ENCODE data around the gene FARP1. TPM values are rescaled to one million over a fixed set of nuclear protein-coding genes. Genes with fewer than 3 reads are reported as not detected.
A peak's percentile ranks its signal among the peaks of the same experiment; 100 is the strongest.

The FARP1 gene
- polyA plus RNA-seq, 5 donors: 111 to 145 (median 112) TPM

DNA sequence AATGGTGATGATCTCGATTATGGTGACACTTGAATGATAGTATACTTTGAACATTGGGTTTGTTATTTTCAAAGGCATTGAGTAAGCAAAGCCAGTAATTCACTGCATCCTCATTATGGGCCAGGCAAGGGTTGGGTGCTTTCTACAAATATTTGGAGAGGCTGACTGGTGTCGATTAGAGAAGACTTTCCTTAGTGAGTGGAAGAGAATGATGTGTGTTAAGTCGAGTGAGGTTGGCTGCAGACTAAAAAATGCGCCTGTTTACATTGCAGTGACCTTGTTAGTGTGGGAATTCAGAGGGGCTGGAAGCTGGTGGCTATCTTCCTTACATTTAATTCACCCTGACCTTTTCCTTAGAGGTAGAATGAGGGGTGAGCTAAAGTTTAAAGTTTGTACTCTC, 56.6 kb downstream of the FARP1 start:
- DNase-seq: no peak

DNA sequence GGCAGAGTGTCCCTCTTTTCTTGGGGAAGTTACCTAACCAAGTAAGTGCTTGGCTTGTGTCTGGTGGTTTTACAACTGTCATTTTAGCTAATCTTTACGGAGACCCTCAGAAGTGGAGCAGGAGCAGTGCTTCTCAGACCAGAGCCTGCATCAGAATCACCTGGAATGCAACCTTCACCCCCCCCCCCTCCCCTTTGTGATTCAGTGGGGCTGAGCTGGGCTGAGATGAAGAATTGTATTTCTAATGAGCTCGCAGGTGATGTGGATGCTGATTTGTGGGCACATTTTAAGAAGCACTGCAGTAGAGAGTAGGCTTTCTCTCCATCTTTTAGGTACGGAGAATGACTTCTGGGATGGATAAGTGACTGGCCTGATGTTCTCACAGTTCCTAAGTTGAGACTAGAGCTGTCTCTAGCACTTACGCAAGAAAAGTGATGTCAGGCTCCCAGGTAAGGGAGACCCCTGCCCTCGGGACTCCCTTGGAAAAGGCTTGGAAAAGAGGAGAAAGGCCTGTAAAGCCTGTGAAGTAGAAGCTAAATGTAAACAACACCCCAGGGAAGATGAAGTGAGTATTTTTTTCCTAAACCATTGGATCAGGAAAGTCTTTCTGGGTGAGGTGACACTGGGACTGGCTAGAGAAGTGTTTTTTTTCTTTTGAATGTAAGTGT, 57.5 kb downstream of the FARP1 start:
- DNase-seq: no peak

DNA sequence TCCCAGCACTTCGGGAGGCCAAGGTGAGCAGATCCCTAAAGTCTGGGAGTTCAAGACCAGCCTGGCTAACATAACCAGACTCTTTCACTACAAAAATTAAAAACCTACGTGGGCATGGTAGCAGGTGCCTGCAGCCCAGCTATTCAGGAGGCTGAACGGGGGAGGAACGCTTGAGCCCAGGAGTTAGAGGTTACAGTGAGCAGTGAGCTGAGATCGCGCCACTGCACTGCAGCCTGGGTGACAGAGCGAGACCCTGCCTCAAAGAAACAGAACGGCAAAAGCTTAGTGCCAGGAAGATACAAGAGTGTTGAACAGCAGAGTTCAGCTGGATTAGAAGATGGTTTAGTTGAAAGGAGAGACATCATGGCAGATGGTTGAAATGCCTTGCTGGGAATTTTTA, 58.3 kb downstream of the FARP1 start:
- no peak for DNase-seq

DNA sequence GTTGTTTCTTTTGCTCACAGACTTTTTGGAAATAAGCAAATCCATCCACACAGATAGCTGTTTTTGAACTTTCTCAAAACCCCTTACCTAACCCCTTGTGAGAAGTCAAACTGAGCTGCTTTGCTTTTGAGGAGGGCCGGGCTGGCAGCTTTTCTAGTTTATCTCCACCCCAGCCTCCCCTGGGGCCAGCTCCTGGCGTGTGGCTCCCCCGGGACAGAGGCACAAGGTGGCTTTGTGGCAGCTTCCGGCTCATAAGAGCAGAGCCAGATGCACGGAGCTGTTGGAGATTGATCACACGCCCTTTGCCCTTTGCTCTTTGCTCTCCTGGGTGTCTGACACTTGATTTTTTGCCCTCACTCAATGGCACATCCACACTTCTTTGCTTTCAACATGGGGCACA, 59.1 kb downstream of the FARP1 start:
- DNase-seq: no peak

DNA sequence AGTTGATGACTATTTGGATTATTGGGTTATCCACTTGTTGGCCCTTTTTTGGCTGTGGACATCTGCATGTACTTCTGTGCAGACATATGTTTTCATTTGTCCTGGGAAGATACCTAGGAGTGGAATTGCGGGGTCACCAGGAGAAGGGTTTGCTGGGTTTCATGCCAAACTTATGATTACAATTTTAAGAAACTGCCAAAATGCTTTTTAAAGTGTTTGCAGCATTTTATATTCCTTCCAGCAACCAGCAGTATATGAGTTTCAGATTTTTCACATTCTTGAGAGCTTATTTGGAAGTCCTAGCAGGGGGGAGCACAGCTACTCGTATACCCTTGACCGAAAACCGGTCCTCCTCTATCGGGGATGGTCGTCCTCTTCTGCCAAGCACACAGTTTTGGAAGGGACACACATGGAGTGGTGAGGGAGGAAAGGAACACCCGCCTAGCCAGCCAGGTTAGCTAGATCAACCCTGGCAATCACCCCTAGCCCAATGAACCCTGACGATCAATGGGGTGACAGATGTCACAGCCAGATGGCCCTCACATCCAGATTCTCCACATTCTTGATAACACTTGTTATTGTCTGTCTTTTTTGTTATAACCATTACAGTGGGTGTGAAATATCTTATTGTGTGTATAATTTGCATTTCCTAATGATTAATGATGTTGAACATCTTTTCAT, 60.9 kb downstream of the FARP1 start:
- no peak for DNase-seq

DNA sequence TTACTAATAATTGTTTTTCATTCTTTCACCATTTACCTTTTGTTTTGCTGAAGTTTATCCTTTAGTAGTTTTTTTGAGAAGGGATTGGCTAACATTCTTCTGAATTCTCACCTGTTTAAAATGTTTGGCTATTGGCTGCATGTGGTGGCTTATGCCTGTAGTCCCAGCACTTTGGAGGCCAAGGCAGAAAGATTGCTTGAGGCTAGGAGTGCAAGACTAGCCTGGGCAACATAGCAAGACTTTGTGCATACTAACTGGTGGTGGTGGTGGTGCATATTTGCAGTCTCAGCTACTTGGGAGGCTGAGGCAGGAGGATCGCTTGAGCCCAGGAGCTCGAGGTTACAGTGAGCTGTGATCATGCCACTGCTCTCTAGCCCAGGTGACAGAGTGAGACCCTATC, 61.7 kb downstream of the FARP1 start:
- no peak for DNase-seq

- DNase-seq: no peak
Observed at GRCh38 chr13:98206946-98207345, 64.1 kb downstream of the FARP1 start.

DNA sequence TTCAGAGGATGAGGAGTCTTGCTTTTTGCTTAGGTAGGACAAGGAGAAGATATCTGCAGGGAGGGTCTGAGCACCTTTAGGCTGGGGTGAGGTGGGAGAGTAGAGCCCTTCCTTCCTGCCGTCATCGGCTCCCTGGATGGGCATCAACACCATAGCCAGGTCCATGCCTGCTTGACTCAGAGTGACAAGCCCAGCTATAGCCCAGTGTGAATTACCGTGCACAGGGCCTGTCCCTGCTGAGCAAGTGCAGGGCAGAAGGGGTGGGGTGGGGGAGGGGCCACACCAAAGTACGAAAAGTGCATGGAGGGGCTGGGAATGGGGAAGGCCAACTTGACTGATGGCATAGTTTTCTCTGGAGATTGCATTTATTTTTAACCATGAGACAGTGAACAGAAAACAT, 64.5 kb downstream of the FARP1 start:
- DNase-seq: no peak

DNA sequence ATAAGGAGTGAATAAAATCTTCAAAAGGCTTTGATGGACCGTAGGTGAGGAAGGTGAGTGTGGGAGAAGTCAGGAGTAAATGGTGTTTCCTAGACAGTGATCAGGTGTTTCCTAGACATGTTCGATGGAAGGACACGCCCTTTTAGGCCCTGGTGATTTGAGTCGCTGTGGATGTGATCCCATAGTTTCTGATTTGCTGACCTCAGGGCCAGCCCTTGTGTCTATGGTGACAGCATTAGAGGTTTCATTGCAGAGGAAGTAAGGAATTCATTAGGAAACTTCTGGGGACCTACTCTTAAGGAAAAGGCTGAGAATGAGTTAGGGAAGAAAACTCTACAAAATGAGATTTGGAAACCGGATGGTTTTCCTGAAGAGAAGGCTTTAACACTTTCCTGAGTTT, 65.7 kb downstream of the FARP1 start:
- DNase-seq: no peak

- DNase-seq: no peak
Observed at GRCh38 chr13:98212763-98213162, 69.9 kb downstream of the FARP1 start.

- no peak for DNase-seq
Observed at GRCh38 chr13:98213354-98213753, 70.5 kb downstream of the FARP1 start.

- no peak for DNase-seq
Observed at GRCh38 chr13:98214008-98214643, 71.2 kb downstream of the FARP1 start.

GRCh38 chr13:98214707-98215106, 71.8 kb downstream of the FARP1 start:
- peak; percentile 58 to 61 for DNase-seq

DNA sequence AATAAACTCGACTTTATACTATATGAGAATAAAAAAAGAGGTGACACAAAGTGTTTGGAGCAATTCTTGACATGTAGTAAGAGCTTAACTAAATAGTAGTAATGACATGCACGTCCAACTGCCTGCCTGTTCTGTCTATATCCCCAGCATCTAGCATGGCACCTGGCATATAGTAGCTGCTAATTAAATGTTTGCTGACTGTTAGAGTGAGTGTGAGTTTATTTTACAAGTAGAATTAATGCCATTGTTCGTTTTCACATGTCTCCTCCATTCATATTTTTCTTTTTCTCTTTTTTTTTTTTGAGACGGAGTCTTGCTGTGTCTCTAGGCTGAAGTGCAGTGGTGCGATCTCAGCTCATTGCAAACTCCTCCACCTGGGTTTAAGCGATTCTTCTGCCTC, 72.6 kb downstream of the FARP1 start:
- DNase-seq: no peak

GRCh38 chr13:98216135-98216565, 73.3 kb downstream of the FARP1 start:
- no peak for DNase-seq

DNA sequence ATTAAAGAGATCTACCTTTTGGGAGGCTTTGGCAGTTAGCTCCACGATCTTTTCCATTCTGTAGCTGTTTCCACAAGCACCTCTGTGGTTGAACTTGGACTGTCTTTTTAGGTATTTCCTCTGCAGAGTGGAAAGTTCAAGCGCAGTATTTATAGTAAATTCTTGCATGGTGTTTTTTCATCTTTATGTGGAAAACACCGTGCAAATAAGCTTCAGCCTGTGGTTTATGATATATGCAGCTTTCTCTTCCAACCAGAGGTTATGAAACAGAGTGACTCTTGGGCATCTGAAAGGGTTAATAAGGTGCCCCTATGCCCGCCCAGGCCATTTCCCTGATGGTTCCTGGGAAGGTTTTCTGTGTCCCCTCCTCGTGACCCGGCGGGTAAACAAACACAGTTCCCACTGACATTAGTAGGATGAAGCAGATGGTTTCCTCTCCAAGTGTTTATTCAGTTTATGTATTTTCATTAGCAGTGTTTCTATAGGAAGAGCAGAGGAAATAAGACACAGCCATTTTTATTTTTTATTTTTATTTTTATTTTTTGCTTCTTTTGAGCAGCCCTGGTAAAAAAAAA, 73.9 kb downstream of the FARP1 start:
- no peak for DNase-seq

DNA sequence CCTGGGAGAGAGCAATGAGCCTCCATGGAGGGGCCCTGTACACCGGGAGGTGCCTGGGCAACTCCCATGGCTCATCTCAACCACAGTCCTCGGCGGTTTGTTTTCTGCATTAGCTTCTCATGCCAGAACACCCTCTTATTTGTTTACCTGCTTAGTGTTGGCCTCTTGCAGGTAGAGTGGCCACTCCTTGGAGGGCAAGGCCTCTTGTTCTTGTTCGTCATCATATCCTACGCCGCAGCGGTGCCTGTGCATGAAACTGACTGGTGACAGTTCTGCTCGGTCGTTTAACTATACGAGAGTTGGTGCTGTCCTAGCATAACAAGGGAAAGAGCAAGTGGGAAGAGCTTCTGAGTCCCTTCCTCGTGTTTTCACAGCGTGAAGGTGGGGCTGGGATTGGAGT, 74.7 kb downstream of the FARP1 start:
- DNase-seq: no peak

- DNase-seq: no peak
Observed at GRCh38 chr13:98219685-98220084, 76.8 kb downstream of the FARP1 start.

GRCh38 chr13:98220271-98220791, 77.4 kb downstream of the FARP1 start:
- peak in 1 of 2 donors; percentile 50 for DNase-seq

- DNase-seq: no peak
Observed at GRCh38 chr13:98221234-98221633, 78.3 kb downstream of the FARP1 start.

- no peak for DNase-seq
Observed at GRCh38 chr13:98222081-98222554, 79.2 kb downstream of the FARP1 start.

- no peak for DNase-seq
Observed at GRCh38 chr13:98222816-98223215, 79.9 kb downstream of the FARP1 start.

- DNase-seq: no peak
Observed at GRCh38 chr13:98223741-98224140, 80.8 kb downstream of the FARP1 start.

All from right lung (tissue), 5 donors.